GM04503 (cell line): ENCODE data around the gene KANK2.
"Not testable (repeated sequence)": the region's sequence is repeated elsewhere in the genome, so short reads cannot be mapped to it uniquely, and the experiment has no call there.

Experiments
- DNase-seq: peaks from one replicate; pipeline ENCODE4 v3.0.0-alpha.2; 2012; ENCODE audit warnings: low read depth

The KANK2 gene

DNA sequence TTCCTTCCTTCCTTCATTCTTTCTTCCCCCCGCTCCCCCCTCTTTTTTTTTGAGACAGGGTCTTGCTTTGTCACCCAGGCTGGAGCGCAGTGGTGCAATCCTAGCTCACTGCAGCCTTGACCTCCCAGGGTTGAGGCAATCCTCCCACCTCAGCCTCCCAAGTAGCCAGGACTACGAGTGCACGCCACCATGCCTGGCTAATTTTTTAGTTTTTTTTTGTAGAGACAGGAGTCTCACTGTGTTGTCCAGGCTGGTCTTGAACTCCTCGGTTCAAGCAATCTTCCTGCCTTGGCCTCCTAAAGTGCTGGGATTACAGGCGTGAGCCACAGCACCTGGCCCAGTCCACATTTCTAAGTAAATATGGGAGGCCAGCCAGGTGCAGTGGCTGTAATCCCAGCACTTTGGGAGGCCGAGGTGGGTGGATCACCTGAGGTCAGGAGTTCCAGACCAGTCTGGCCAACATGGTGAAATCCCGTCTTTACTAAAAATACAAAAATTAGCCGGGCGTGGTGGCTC, 57.3 kb downstream of the KANK2 start:
- DNase-seq: not testable (repeated sequence)

DNA sequence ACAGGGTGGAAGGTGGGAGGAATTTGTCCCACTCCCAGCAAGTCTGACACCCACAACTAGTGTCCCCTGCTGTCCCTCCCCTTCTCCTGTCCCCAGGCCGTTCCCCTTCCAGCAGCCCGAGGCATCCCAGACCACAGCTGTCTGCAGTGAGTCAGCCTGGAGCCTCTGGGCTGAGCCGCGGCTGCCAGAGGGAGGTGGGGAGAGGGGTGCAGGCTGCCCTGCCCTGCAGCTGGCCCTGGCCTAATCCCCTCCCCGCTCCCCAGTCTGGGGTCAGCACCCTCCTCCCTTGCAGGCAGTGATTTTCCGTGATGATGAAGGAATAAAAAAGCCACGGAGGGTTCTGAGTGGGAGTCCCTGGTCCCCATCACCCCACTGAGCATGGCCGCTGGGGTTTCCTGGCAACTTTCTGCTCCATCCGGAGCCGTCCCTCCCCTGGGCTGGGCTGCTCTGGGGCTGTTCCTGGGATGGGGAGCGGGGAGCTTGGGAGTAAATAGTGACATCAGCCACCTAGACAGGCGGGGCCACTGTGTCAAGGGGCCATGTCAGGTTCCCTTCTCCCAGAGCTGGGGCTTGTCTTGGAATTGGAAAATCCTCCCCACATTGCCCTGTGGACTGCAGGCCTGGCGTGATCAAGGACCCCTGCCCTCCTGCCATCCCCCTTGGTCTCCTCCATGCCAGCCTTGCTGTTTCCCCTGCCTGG, 58.6 kb downstream of the KANK2 start:
- DNase-seq: peak; percentile 76

DNA sequence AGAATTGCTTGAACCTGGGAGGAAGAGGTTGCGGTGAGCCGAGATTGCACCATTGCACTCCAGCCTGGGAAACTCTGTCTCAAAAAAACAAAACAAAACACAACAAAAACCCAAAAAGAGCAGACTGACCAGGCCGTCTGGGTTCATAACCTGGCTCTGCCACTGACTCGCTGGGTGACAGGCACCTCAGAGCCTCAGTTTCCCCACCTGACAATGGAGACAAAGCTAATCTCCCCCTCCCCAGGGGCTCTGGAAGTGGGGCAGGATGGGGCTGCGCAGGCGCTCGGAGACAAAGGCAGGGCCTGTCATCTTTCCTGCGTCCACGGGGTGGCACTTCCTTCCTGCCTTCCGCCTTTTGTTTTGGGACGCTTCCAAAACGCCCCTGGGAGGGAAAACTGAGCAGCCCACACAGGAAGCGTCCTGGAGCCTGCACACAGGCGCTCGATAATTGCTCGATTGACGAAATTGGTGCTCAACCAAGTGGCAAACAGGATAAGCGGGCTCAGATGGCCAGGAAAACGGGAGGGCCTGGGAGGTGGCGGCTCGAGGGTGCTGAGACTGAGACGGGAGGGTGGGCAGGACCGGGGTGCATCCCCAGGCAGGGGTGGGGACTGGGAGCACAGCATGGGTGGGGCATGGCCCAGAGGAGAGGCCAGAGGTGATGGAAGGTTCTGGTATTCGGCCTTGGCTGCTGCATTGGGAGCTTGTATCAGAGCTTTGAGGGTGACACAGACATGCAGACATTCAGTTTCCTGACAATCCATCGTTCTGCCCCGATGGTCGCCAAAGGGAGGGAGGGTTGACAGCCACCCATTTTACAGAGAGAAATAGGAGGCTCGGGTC, 59.6 kb downstream of the KANK2 start:
- DNase-seq: peak; percentile 73

DNA sequence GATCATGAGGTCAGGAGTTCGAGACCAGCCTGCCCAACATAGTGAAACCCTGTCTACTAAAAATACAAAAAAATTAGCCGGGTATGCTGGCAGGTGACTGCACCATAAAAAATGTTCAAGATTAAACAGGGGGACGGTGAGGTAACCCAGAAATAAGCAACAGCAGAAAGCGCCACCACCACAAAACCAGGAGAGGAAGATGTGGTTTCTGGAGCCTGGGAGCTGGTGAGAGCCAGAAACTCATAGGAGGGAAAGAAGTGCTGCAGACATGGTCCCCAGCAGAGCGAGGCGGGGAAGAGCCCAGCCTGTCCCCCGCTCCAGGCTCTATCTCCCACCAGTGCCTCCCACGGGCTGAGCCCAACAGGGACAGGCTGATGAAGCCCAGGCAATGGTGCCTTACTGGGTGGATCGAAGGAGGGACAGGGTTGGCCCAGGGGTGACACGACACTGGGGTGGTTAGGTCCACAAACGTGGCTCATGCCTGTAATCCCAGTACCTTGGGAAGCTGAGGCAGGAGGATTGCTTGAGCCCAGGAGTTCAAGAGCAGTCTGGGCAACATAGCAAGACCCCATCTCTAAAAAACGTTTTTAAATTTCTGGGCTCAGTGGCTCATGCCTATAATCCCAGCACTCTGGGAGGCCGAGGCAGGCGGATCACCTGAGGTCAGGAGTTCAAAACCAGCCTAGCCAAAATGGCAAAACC, 60.8 kb downstream of the KANK2 start:
- DNase-seq: no peak

DNA sequence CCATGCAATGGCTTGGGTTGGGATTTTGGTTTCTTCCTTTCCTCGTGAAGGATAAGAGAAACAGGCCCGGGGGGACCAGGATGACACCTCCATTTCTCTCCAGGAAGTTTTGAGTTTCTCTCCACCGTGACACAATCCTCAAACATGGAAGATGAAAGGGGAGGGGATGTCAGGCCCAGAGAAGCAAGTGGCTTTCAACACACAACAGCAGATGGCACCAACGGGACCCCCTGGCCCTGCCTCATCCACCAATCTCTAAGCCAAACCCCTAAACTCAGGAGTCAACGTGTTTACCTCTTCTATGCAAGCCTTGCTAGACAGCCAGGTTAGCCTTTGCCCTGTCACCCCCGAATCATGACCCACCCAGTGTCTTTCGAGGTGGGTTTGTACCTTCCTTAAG, 65.9 kb downstream of the KANK2 start:
- no peak for DNase-seq

DNA sequence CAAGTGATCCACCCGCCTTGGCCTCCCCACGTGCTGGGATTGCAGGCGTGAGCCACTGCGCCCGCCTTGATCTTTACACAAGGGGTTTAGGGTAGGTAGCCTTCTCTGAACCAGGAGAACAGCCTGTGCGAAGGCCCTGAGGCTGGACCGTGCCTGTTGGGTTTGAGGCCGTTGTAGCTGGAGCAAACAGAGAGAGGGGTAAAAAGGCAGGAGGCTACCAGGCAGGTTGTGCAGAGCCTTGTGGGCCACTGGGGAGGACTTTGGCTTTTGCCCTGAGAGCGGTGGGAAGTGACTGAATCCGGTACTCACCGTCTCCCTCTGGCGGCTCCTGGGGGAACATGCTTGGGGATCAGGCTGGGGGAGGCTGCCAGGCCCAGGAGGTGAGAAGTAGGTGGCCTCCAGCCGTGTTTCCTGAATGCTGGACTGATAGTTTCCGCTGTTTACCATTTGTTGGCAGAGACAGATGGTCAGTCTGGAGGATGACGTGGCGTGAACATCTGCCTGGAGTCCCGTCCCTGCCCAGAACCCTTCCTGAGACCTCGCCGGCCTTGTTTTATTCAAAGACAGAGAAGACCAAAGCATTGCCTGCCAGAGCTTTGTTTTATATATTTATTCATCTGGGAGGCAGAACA, 66.4 kb downstream of the KANK2 start:
- no peak for DNase-seq

DNA sequence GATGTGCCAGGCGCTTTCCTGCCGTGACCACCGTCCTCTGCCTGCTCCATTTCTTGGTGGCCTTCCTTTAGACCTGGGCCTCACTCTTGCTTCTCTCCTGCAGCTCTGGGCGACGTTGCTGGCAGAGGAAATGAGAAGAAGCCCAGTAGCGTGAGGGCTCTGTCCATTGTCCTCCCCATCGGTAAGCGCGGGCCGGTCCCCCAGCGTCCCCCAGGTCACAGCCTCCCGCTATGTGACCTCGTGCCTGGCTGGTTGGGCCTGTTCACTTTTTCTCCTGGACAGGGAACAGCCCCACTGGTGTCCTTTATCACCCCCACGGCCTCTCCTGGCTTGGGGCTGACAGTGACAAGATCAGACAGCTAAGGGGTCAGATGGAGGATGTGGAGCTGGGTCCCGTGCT, 69.4 kb downstream of the KANK2 start:
- DNase-seq: no peak

DNA sequence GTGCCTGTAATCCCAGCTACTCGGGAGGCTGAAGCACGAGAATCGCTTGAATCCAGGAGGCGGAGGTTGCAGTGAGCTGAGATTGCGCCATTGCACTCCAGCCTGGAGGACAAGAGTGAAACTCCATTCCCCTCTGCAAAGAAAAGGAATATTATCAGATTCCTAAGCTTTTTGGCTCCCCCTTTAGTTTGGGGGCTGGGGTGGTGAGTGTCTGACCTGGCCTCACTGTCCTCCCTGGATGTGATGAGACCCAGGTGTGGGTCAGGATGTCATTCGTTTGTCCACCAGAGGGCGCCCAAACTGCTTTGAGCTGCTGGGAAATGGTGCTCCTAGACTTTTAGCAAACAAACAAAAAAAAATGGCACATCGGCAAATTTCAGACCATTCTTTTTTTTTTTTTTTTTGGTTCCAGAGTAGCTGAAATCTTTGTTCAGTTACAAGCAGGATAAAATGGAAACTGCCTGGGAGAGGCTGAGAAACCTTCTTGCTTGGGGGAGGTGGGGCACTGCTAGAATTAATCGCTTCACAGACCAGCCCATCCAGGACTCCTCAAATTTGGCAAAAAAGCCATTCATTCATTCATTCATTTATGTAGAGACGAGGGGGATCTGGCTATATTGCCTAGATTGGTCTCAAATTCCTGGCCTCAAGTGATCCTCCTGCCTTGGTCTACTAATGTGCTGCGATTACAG, 71.2 kb downstream of the KANK2 start:
- DNase-seq: no peak

DNA sequence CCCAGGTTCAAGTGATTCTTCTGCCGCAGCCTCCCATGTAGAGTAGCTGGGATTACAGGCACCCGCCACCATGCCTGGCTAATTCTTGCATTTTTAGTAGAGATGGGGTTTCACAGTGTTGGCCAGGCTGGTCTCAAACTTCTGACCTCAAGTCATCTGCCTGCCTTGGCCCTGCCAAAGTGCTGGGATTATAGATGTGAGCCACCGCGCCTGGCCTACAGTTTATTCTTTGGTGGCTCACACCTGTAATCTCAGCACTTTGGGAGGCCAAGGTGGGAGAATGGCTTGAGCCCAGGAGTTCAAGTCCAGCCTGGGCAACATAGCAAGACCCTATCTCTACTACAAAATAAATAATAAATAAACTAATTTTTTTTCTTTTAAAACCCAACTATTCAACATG, 73.2 kb downstream of the KANK2 start:
- DNase-seq: not testable (repeated sequence)

DNA sequence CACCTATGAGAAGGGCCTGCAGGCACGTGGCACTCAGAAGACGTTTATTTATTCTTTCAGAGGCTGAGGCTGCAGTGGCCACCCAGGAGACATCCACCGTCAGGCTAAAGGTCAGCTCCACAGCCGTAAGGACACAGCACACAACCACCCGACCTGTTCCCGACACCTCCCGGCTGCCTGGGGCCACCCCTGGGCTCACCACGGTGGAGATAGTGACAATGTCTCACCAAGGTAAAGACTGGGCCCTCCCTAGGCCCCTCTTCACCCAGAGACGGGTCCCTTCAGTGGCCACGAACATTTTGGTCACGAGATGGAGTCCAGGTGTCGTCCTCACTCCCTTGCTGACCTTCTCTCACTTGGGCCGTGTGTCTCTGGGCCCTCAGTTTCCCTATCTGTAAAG, 74.2 kb downstream of the KANK2 start:
- no peak for DNase-seq

DNA sequence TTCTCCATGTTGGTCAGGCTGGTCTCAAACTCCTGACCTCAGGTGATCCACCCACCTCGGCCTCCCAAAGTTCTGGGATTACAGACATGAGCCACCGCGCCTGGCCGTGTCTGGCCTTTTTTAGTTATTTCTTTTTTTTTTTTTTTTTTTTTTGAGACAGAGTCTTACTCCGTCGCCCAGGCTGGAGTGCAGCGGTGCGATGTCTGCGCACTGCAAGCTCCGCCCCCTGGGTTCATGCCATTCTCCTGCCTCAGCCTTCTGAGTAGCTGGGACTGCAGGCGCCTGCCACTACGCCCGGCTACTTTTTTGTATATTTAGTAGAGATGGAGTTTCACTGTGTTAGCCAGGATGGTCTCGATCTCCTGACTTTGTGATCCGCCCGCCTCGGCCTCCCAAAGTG, 75.4 kb downstream of the KANK2 start:
- DNase-seq: not testable (repeated sequence)

DNA sequence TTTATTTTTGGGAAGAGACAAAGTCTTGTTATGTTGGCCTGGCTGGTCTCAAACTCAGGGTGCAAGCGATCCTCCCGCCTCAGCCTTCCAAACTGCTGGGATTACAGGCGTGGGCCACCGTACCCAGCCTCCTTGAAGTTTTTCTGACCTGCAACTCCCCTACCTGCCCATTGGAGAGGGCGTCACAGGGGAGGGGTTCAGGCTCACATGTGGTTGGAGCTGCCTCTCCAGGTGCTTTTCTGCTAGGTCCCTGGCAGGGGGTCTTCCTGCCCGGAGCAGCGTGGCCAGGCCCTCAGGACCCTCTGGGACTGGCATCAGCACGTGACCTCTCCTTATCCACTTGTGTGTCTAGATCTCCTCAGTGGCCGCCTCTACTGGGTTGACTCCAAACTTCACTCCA, 80.8 kb downstream of the KANK2 start:
- DNase-seq: no peak

DNA sequence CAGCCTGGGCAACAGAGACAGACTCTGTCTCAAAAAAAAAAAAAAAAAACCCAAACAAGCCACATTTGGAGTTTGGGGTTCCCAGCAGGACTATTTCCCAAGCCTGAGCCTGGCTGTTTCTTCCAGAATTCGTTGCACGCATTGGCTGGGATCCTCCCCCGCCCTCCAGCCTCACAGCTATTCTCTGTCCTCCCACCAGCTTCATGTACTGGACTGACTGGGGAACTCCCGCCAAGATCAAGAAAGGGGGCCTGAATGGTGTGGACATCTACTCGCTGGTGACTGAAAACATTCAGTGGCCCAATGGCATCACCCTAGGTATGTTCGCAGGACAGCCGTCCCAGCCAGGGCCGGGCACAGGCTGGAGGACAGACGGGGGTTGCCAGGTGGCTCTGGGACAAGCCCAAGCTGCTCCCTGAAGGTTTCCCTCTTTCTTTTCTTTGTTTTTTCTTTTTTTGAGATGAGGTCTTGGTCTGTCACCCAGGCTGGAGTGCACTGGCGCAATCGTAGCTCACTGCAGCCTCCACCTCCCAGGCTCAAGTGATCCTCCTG, 81.4 kb downstream of the KANK2 start:
- DNase-seq: no peak

DNA sequence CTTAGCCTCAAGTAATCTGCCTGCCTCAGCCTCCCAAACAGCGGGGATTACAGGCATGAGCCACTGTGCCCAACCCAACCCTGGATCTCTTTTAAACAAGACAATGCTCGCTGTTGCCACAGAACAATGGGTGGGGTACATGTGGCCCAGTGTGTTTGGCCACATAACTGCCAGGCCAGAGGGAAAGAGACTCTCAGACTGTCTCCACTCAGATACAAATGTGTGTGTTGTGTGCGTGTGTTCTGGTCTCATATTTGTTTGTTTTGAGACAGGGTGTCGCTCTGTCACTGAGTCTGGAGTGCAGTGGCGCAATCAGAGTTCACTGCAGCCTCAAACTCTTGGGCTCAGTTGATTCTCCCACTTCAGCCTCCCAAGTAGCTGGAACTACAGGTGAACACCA, 82.3 kb downstream of the KANK2 start:
- no peak for DNase-seq
